UCSD-AML1 (cell line): Measurements from ENCODE around the gene GPR35.

ENCODE experiments used
- DNase-seq: peaks from one replicate; lab custom pipeline; 2025; ENCODE audit not compliant: unreplicated experiment; lab: John Stamatoyannopoulos, UW

GPR35 gene

GRCh38 chr2:240588669-240589068, 36.6 kb upstream of the GPR35 start:
- no peak for DNase-seq

- DNase-seq: no peak
Measured at GRCh38 chr2:240589375-240589774, 35.9 kb upstream of the GPR35 start.

- no peak for DNase-seq
Measured at GRCh38 chr2:240589850-240590525, 35.3 kb upstream of the GPR35 start.

GRCh38 chr2:240590681-240591111, 34.6 kb upstream of the GPR35 start:
- no peak for DNase-seq

- DNase-seq: no peak
Measured at GRCh38 chr2:240591226-240591625, 34.1 kb upstream of the GPR35 start.

- no peak for DNase-seq
Measured at GRCh38 chr2:240591784-240592183, 33.5 kb upstream of the GPR35 start.

- no peak for DNase-seq
Measured at GRCh38 chr2:240593026-240593702, 32.1 kb upstream of the GPR35 start.

- no peak for DNase-seq
Measured at GRCh38 chr2:240593703-240594451, 31.4 kb upstream of the GPR35 start.

GRCh38 chr2:240594511-240595380, 30.5 kb upstream of the GPR35 start:
- DNase-seq: no peak

- DNase-seq: peak; percentile 46
Measured at GRCh38 chr2:240595381-240596079, 29.8 kb upstream of the GPR35 start.

GRCh38 chr2:240596080-240596460, 29.2 kb upstream of the GPR35 start:
- no peak for DNase-seq

- DNase-seq: no peak
Measured at GRCh38 chr2:240596491-240596931, 28.8 kb upstream of the GPR35 start.

GRCh38 chr2:240597054-240597418, 28.2 kb upstream of the GPR35 start:
- DNase-seq: no peak

GRCh38 chr2:240597419-240598181, 27.7 kb upstream of the GPR35 start:
- DNase-seq: no peak

- no peak for DNase-seq
Measured at GRCh38 chr2:240598311-240598911, 26.9 kb upstream of the GPR35 start.

GRCh38 chr2:240599141-240599583, 26.1 kb upstream of the GPR35 start:
- DNase-seq: no peak

- no peak for DNase-seq
Measured at GRCh38 chr2:240600451-240600961, 24.8 kb upstream of the GPR35 start.

- DNase-seq: no peak
Measured at GRCh38 chr2:240601061-240601830, 24.0 kb upstream of the GPR35 start.
